Endothelial cell of umbilical vein (primary cell): Measurements from ENCODE around the gene BANK1. TPM values are rescaled to one million over a fixed set of nuclear protein-coding genes. Genes with fewer than 3 reads are reported as not detected.

ENCODE experiments used
- BruUV-seq: library from RNA; stranded (reverse); fragments of 400-500 nt; replicated peaks from 2 replicates; lab custom pipeline; 2021; lab: Mats Ljungman, UMichigan
- CTCF ChIA-PET: fragments of 300-600, 350-600 bp; sonication (Branson Sonifier 250); formaldehyde crosslinking; loops from one replicate; lab custom pipeline; 2021; ENCODE audit warnings: antibody characterized with exemption, inconsistent platforms; lab: Charles Lee
- POLR2A ChIA-PET: fragments of 300-600, 350-600 bp; sonication (Branson Sonifier 250); formaldehyde crosslinking; loops from one replicate; lab custom pipeline; 2021; ENCODE audit warnings: antibody characterized with exemption, inconsistent platforms; lab: Charles Lee
- DNase-seq: peaks from one replicate; pipeline ENCODE4 v3.0.0-alpha.2; 2011; ENCODE audit warnings: low read depth, low spot score
- FAIRE-seq: peaks from 2 replicates; lab custom pipeline; 2011; peaks lifted over from hg19 to GRCh38; lab: Jason Lieb, UNC
- H2AFZ ChIP-seq: 2 replicates; pipeline ENCODE4 v1.6.0; 2012; ENCODE audit warnings: low read depth, low read length, control low read depth, inconsistent platforms
- H3K27ac ChIP-seq: 2 replicates; pipeline ENCODE4 v1.5.1; 2011; ENCODE audit warnings: low read depth, mild to moderate bottlenecking, control low read depth, low read length, moderate library complexity; ENCODE audit not compliant: insufficient read depth
- H3K27me3 ChIP-seq, 2 experiments: 2 replicates each; pipeline versions ENCODE4 v1.6.0 to v1.6.1; 2011; ENCODE audit warnings: low read length in 2 of 2, mixed read lengths in 1 of 2; ENCODE audit not compliant: control insufficient read depth in 2 of 2, insufficient read depth in 2 of 2
- H3K36me3 ChIP-seq, 2 experiments: 2 replicates in 1 of 2; 3 replicates in 1 of 2; pipeline ENCODE4 v1.5.1; 2011; ENCODE audit warnings: low read length in 2 of 2, mild to moderate bottlenecking in 1 of 2, moderate library complexity in 1 of 2; ENCODE audit not compliant: control insufficient read depth in 2 of 2, insufficient read depth in 2 of 2; ENCODE audit errors: extremely low read depth in 1 of 2
- H3K4me1 ChIP-seq: 3 replicates; pipeline ENCODE4 v1.5.1; 2011; ENCODE audit warnings: mild to moderate bottlenecking, low read length; ENCODE audit not compliant: control insufficient read depth, insufficient read depth; ENCODE audit errors: extremely low read depth
- H3K4me2 ChIP-seq: 2 replicates; pipeline ENCODE4 v1.6.1; 2011; ENCODE audit warnings: low read length, control low read depth, mixed read lengths; ENCODE audit not compliant: insufficient read depth
- H3K4me3 ChIP-seq, 3 experiments: fragments of 200-600 bp in 1 of 3; sonication (generic), shearing (Covaris generic) in 1 of 3; replicated peaks in 1 of 3; 2 replicates each; pipeline ENCODE4 v1.5.1; 2011 to 2016; ENCODE audit warnings: control low read depth in 3 of 3, low read length in 3 of 3, mild to moderate bottlenecking in 2 of 3, inconsistent platforms in 1 of 3, low read depth in 1 of 3, moderate library complexity in 1 of 3; ENCODE audit not compliant: insufficient read depth in 1 of 3
- H3K79me2 ChIP-seq: 2 replicates; pipeline ENCODE4 v1.6.0; 2012; ENCODE audit warnings: low read length, inconsistent platforms; ENCODE audit not compliant: control insufficient read depth, insufficient read depth
- H3K9ac ChIP-seq: replicated peaks from 2 replicates; pipeline ENCODE3; 2011; ENCODE audit warnings: low read length, control low read depth; ENCODE audit not compliant: insufficient read depth; ENCODE audit errors: extremely low read depth
- H3K9me1 ChIP-seq: replicated peaks from 3 replicates; pipeline ENCODE4 v1.6.0; 2011; ENCODE audit warnings: mild to moderate bottlenecking, low read length; ENCODE audit not compliant: control insufficient read depth, insufficient read depth; ENCODE audit errors: extremely low read depth
- H3K9me3 ChIP-seq: replicated peaks from 2 replicates; pipeline ENCODE4 v1.5.1; 2012; ENCODE audit warnings: low read length, inconsistent platforms; ENCODE audit not compliant: control insufficient read depth, insufficient read depth
- H4K20me1 ChIP-seq: replicated peaks from 2 replicates; pipeline ENCODE3; 2011; ENCODE audit warnings: mild to moderate bottlenecking, low read length; ENCODE audit not compliant: control insufficient read depth, insufficient read depth; ENCODE audit errors: extremely low read depth
- CTCF ChIP-seq, 2 donors: IDR thresholded peaks; 1 replicate in 1 of 2; 2 replicates in 1 of 2; pipeline ENCODE4 v1.5.1; 2011; ENCODE audit warnings: low read length in 2 of 2, mild to moderate bottlenecking in 2 of 2, moderate library complexity in 2 of 2, control low read depth in 1 of 2, inconsistent platforms in 1 of 2, low read depth in 1 of 2; ENCODE audit not compliant: insufficient read depth in 1 of 2; ENCODE audit errors: extremely low read depth in 1 of 2
- EZH2 ChIP-seq: IDR thresholded peaks from 2 replicates; pipeline ENCODE4 v1.6.1; 2012; ENCODE audit warnings: borderline replicate concordance, low read depth, mild to moderate bottlenecking, moderate library complexity, low read length, inconsistent platforms; ENCODE audit not compliant: severe bottlenecking
- FOS ChIP-seq: IDR thresholded peaks from 2 replicates; pipeline ENCODE4 v1.6.1; 2011; ENCODE audit warnings: mild to moderate bottlenecking, low read length, moderate library complexity, borderline replicate concordance; ENCODE audit not compliant: insufficient read depth
- GATA2 ChIP-seq: IDR thresholded peaks from 2 replicates; pipeline ENCODE4 v1.7.0; 2011; ENCODE audit warnings: low read depth, mild to moderate bottlenecking, moderate library complexity, mixed read lengths, low read length; ENCODE audit not compliant: insufficient read length, insufficient read depth
- JUN ChIP-seq: IDR thresholded peaks from 2 replicates; pipeline ENCODE4 v1.6.1; 2011; ENCODE audit warnings: borderline replicate concordance, low read depth; ENCODE audit not compliant: insufficient read length, insufficient read depth
- MYC ChIP-seq: IDR thresholded peaks from one replicate; pipeline ENCODE4 v1.6.1; 2011; ENCODE audit warnings: mild to moderate bottlenecking, low read depth, low read length
- POLR2A ChIP-seq: IDR thresholded peaks from 2 replicates; pipeline ENCODE4 v1.6.1; 2012; ENCODE audit warnings: low read depth, mild to moderate bottlenecking, control low read depth, low read length
- POLR2AphosphoS5 ChIP-seq: IDR thresholded peaks from 2 replicates; pipeline ENCODE4 v1.6.1; 2012; ENCODE audit warnings: low read depth, mild to moderate bottlenecking, control low read depth, low read length, moderate library complexity; ENCODE audit not compliant: insufficient read depth
- dilution Hi-C: fragments of 300-500 bp; cut with MboI; formaldehyde crosslinking; loops from one replicate; pipeline ENCODE4 v1.15.0; 2019; ENCODE audit warnings: low sequenced_read_pairs; ENCODE audit not compliant: extremely low pct_ligation_motif_present
- intact Hi-C: fragments of 100-400 bp; cut with micrococcal nuclease; formaldehyde crosslinking; loops from one replicate; pipeline ENCODE4 v1.10.0; 2022
- polyA plus RNA-seq, 4 experiments: library from polyadenylated mRNA; depleted of rRNA in 3 of 4; stranded (reverse) in 3 of 4; unstranded in 1 of 4; fragments of >200 nt; gene quantifications; 2 replicates each; pipeline versions ENCODE4 v1.2.1 to v1.2.3, GENCODE V29; 2011 to 2012; ENCODE audit warnings: missing spikeins in 1 of 4
- total RNA-seq: library from RNA; stranded (reverse); gene quantifications from 2 replicates; pipeline ENCODE4 v1.2.3, GENCODE V29; 2021
- TF ChIP-seq, protein P1 (sequence below): IDR thresholded peaks from 2 replicates; pipeline ENCODE4 v1.6.1; 2011; ENCODE audit not compliant: insufficient read depth, insufficient read length

BANK1 gene
- total and polyA plus RNA-seq, 2 donors (not counting 3 experiments of a cell fraction or from before 2014, with no cell fraction given) = 0.29 to 0.32 TPM

DNA sequence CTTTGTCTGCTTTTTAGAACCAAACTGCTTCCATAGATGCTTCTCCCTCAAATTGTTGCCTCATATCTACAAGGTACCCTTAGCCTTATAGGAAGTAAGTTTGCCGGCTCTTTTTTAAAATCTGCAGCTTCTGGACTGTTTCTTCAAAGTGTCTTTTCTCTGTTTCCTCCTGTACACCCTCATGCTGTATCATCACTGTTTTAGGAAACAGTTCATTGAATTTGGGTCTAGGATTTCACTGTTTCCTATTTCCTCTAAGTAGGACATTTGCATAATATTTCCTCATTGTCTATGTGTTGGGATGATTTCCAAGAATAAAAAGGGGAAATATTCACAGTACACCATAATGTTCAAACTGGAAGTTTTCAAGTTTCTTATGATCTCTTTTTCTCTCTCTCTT, 43.0 kb downstream of the BANK1 start:
- H4K20me1 ChIP-seq = no peaks in the 10 kb centered on the region
- no peak overlapping the region for H3K4me2 ChIP-seq
- no TSS peak for BruUV-seq
- DNase-seq (no peak), FAIRE-seq (no peak)
- H3K79me2 ChIP-seq = no peaks in the 10 kb centered on the region
- H3K4me3 ChIP-seq = no peak overlapping the region
- H3K9ac ChIP-seq = no peak overlapping the region
- ChIA-PET POLR2A (no interaction called here), CTCF (no interaction called here)
- H3K36me3 ChIP-seq = no peaks in the 10 kb centered on the region
- no peak overlapping the region for H3K27ac ChIP-seq
- no peaks in the 10 kb centered on the region for H3K9me1 ChIP-seq
- H3K4me1 ChIP-seq = no peaks in the 10 kb centered on the region
- intact Hi-C loops (no loop called here), dilution Hi-C loops (no loop called here)
- no peaks in the 10 kb centered on the region for H3K9me3 ChIP-seq
- TF ChIP-seq CTCF (IDR thresholded peaks at IDR 0.05; ENCODE audit: extremely low read depth in 1 of 2, insufficient read depth in 1 of 2, low read depth in 1 of 2, low read length in 2 of 2) (no peak), POLR2A (no peak), GATA2 (no peak), FOS (no peak), MYC (no peak), JUN (no peak), POLR2AphosphoS5 (no peak), EZH2 (no peak)
- TF ChIP-seq, protein P1, sequence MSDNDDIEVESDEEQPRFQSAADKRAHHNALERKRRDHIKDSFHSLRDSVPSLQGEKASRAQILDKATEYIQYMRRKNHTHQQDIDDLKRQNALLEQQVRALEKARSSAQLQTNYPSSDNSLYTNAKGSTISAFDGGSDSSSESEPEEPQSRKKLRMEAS = no peak
- no peaks in the 10 kb centered on the region for H3K27me3 ChIP-seq
- H2AFZ ChIP-seq = no peak overlapping the region
